Stimulated activated CD8-positive, alpha-beta memory T cell treated with anti-CD3 and anti-CD28 coated beads, Interleukin-15, amount 100 ng/mL, for 48 hours (primary cell): Measurements from ENCODE around the gene PKP2.

Experiments
- DNase-seq, 2 donors: peaks; one replicate each; pipeline ENCODE4 v3.0.0-alpha.2; 2020; ENCODE audit warnings: low read depth in 2 of 2

The PKP2 gene

GRCh38 chr12:32811686-32812392, 84.7 kb downstream of the PKP2 start:
- no peak for DNase-seq

DNA sequence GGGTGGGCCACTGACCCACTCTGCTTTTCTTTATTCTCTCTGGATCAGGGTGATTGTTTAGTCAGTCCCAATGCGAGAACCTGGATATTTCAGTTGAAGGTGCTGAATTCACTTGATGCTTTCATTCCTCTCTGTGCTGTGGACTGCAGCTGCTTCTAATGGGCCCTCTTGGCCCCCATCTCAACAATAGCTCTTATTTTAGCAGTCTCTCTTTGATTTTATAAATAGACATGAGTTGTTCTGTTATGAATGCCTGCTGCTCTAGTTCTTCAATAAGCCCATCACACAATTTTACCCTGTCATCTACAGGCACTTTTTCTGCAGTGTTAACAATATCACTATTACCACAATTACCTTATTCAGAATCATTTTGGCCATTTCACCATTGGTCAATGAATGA, 86.7 kb downstream of the PKP2 start:
- no peak for DNase-seq

GRCh38 chr12:32809196-32809595, 87.4 kb downstream of the PKP2 start:
- DNase-seq, result no peak

DNA sequence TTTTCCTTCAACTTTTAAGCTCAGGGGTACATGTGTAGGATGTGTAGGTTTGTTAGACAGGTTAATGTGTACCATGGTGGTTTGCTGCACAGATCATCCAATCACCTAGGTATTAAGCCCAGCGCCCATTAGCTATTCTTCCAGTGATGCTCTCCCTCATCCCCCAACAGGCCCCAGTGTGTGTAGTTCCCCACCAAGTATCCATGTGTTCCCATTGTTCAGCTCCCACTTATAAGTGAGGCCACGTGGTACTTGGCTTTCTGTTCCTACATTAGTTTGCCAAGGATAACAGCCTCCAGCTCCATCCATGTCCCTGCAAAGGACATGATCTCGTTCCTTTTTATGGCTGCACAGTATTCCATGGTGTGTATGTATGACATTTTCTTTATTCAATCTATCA, 92.3 kb downstream of the PKP2 start:
- no peak for DNase-seq

DNA sequence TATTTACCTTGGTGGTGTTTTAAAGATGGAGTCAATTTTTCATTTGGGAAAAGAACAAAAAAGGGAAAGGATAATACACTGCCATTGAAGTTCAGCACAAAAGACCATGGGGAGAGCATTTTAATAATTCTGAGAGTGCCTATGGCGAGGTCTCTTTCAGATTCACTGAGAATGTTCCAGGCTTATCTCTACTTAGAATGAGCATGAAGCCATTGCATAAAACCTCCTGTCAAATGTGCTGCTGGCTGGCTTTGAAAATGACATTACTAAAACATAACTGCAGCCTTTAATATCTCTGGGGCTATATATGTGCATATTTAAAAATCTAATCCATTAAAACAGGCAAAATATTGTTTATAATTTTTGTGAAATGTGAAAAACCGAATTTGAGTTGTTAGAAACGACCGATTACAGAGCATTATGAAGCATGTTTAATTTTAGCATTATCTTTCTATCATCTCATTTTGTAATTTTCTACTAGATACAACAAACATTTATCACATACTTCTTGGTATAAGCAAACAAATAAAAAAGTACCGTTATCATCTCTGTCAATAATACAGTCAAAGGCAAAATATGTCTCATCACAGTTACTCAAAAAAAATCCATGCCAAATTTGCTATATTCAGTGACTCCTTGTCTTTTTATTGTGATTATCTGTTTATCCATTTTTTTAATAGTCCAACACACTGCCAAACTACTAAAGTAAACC, 95.2 kb downstream of the PKP2 start:
- no peak for DNase-seq

DNA sequence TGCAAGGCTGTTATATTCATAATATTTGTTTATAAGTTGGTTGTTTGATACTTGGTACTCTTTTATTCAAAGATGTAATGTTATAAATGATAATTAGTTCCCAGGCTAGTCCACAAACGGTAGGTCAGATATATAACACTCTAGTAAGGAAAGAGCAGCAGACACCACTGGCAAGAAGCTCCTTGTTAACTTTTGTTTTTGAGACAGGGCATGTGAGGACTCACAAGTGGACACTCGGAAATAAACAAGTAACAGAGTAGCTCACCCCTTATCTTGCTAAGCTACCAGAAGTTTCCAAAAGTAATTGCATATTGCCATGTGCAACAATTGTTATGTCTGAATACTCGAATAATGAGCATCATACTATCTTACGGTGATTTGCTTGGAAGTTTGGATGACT, 102.3 kb downstream of the PKP2 start:
- DNase-seq, result no peak

GRCh38 chr12:32789916-32790315, 106.7 kb downstream of the PKP2 start:
- no peak for DNase-seq

GRCh38 chr12:32789446-32789845, 107.1 kb downstream of the PKP2 start:
- DNase-seq, result no peak

DNA sequence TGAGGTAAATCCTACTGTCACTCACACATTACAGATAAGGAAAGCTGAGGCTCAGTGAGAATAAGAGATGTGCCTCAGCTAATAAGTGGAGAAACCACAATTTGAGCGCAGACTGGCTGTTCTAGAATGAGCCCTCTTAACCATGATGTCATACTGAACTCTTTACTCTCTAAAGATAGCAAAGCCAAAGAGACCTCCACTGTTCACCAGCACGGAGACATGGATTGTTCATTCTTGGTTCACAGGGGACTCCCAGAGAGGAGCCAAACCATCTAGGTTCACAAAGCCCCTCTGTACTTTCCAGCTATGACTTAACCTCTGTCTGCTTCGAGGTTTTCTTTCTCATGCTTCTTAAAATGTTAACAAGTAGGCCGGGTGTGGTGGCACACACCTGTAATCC, 108.2 kb downstream of the PKP2 start:
- DNase-seq, result no peak

GRCh38 chr12:32785557-32785956, 111.0 kb downstream of the PKP2 start:
- DNase-seq, result no peak

DNA sequence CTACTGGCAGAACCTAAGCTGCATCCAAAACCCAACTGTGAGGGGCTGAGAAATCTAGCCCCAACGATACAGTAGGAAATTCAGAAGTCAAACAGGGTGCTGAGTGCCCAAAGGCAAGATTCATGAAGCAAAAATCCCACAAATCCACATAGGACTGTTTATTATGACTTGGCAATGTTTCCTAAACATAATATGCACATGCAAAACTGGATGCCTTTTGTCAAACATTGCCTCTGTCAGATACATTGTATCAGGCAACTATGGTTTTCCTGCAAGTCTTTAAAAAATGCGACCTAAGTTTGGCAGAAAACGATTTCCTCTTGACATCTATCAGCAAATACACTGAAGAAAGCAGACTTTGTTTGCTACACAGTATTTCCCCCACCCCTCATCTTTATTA, 113.5 kb downstream of the PKP2 start:
- no peak for DNase-seq

DNA sequence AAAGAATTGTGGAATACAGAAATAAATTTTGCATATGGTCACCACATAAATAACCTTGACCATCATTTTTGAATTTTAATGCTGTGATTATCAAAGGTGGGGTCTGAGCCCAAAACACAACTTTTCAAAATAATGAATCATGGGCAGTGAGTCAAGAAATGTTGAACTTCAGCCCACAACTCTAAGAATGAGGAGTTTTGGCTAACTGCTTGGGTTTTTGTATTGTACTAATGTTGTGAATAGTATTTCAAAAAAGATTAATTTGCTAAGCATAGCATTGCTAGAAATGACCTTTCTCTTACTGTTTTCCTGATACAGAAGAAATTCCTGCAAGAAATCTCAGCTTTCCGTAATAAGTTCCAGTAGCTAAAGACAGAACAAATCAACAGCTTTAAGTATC, 116.5 kb downstream of the PKP2 start:
- no peak for DNase-seq

DNA sequence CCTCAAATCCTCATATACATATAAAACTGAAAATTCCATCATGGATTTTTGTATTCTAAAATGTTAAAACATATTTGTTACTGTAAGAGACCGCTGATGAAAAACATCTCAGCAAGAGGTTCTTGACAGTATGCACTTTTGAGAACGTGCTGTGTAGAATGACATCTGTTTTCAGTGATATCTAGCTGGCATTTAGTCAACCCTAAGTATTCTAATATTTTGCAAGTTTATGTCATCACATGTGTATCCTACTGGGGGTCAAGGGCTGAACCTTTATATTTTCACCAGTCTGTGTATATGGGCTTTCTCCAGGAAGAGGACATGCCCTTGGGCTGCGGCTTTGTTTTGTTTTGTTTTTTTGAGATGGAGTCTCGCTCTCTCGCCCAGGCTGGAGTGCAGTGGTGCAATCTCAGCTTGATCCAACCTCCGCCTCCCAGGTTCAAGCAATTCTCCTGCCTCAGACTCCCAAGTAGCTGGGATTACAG, 118.8 kb downstream of the PKP2 start:
- no peak for DNase-seq

DNA sequence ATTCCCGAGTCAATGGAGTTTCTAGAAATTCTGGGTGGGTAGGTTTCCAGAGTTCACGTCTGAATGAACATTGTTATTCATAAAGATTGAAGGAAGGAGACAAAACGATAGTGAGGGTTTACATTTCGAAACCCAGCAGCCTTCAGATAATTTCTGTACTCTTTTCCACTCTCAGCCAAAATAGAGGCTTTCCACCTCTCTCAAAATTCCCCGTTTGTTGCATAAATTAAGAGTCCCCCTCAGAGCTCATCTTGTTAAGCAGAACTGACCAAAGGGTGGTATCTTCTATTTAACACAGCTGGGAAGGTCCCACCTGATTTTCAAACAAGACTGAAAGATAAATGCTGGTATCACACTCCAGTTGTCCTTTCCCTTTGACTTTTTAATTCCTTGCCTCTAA, 119.4 kb downstream of the PKP2 start:
- DNase-seq, result no peak

GRCh38 chr12:32776258-32776657, 120.3 kb downstream of the PKP2 start:
- no peak for DNase-seq

DNA sequence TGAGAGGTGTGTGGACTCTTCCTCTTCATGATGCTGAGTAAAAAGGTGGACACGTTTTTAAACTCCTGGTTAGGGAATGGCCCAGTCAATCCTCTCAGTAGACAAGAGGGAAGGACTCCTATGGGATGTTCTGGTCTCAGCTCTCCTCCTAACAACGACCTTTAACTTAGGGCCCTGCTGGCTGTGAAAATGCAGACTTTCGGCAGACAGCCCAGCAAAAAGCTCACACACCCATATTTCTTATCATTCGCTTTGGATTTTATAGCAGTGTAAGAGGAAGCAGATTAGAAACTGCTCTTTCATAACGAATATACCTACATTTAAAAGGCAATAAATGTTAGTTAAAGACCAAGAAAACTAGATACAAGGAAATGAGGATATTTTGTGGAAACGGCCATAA, 122.9 kb downstream of the PKP2 start:
- DNase-seq, result no peak

DNA sequence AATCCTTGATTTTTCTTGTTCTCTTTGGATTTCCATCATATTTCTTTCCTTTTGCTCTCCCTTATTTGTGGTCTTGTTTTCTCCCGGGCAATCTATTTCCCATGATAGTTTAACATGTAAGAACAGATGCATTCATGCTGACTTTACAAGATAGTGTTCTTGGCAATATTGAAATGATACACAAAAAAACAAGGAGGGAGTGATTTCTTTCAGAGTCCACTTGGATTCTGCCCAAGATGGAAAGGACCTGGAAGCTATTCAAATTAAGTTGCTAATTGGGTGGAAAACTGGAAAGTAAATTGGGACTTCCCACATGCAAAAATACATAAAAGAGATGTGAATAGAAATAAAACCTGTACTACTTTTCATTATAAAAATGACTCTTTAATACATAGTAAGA, 126.4 kb downstream of the PKP2 start:
- DNase-seq, result no peak

- DNase-seq, result no peak
Observed at GRCh38 chr12:32768518-32768917, 128.1 kb downstream of the PKP2 start.

DNA sequence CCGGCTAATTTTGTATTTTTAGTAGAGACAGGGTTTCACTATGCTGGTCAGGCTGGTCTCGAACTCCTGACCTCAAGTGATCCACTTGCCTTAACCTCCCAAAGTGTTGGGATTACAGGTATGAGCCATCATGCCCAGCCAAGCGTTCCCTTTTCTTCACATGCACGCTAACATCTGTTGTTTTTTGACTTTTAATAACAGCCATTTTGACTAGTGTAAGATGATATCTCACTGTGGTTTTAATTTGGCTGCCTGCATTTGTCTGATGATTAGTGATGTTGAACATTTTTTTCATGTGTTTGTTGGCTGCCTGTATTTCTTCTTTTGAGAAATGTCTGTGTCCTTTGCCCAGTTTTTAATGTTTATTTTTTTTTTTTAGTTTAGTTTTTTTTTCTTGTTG, 130.7 kb downstream of the PKP2 start:
- no peak for DNase-seq

GRCh38 chr12:32761716-32762115, 134.9 kb downstream of the PKP2 start:
- DNase-seq, result no peak

- DNase-seq, result no peak
Observed at GRCh38 chr12:32757157-32757556, 139.4 kb downstream of the PKP2 start.

GRCh38 chr12:32756476-32757066, 140.0 kb downstream of the PKP2 start:
- DNase-seq, result no peak
